ENCODE measurements around the gene PTPRA.
A peak's percentile ranks its signal among the peaks of the same experiment; 100 is the strongest.
"Not testable (repeated sequence)": the region's sequence is repeated elsewhere in the genome, so short reads cannot be mapped to it uniquely, and the experiment has no call there.

Gene PTPRA, protein sequence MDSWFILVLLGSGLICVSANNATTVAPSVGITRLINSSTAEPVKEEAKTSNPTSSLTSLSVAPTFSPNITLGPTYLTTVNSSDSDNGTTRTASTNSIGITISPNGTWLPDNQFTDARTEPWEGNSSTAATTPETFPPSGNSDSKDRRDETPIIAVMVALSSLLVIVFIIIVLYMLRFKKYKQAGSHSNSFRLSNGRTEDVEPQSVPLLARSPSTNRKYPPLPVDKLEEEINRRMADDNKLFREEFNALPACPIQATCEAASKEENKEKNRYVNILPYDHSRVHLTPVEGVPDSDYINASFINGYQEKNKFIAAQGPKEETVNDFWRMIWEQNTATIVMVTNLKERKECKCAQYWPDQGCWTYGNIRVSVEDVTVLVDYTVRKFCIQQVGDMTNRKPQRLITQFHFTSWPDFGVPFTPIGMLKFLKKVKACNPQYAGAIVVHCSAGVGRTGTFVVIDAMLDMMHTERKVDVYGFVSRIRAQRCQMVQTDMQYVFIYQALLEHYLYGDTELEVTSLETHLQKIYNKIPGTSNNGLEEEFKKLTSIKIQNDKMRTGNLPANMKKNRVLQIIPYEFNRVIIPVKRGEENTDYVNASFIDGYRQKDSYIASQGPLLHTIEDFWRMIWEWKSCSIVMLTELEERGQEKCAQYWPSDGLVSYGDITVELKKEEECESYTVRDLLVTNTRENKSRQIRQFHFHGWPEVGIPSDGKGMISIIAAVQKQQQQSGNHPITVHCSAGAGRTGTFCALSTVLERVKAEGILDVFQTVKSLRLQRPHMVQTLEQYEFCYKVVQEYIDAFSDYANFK

DNA sequence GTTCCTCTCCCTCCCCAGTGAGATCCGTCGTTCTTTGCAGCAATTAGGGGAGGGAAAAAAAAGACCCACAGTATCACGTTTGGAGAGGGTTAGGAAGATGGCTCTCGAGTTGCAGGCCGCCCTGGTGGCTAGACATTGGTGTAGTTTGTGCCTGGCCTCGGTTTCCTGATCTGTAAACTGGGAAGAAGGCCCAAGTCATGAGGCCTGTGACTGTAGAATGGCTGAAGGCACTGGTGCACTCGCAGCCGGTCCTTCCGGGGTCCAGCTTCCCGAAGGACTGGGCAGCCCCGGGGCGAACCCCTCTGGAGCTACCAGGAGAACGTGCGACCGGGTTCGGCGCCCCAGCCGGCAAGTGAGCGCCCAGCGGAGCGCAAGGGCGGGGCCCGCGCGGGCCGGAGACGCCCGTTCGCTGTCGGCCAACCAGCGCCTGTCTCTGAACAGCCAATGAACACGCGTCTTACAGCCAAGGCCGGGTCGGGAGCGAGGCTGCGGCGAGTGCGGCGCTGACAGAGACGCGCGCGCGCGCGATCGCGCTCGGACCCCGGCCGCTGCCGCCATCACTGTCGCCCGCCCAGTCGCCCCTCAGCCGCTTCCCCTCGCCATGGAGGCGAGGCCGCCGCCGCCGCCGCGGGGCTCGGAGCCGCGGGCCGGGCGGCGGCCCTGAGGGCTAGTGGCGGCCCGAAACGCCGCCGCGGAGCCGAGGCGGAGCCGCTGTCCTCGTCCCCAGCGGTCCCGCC lies at the start of gene PTPRA:
Gene PTPRA (plus strand): TSS at position 472 of the 737 bp plus-strand sequence. CDS start 90,797 bp downstream, outside the sequence.
- H3K9ac ChIP-seq (ENCODE audit: low read depth, low read length): peak within 1 kb of the TSS; percentile 96
- H3K9me3 ChIP-seq (ENCODE audit: control insufficient read depth, insufficient read depth, low read length): no peaks in the 10 kb centered on the region
- peaks cover 11% of the 10 kb centered on the region; the same call in 1 of the 2 replicates for H3K4me1 ChIP-seq (ENCODE audit: insufficient read depth, low read length)
- H3K36me3 ChIP-seq (ENCODE audit: insufficient read depth, low read length): no peaks in the 10 kb centered on the region

DNA sequence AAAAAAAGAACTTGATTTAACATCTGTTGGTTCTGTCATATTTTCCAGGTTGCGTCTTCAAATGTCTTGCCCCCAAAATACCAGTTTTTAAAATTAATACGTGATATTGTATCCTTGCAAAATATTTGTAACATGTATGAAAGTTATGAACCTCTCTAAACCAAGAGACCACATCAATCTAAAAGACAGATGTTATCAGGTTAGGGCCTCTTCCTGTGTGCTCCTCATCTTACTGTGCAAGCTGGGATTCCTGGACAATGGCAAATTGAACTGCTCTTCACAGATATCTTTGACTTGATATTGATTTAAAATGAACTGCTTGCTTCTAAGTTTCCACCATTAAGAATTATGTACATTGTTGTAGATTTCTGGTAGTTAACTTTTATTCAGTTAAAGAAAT lies 47.5 kb upstream of the PTPRA start:
- Histone ChIP-seq H3K9ac (ENCODE audit: low read depth, low read length) (no peak overlapping the region), H3K9me3 (ENCODE audit: control insufficient read depth, insufficient read depth, low read length) (no peaks in the 10 kb centered on the region), H3K36me3 (ENCODE audit: insufficient read depth, low read length) (no peaks in the 10 kb centered on the region), H3K4me1 (ENCODE audit: insufficient read depth, low read length) (no peaks in the 10 kb centered on the region)

DNA sequence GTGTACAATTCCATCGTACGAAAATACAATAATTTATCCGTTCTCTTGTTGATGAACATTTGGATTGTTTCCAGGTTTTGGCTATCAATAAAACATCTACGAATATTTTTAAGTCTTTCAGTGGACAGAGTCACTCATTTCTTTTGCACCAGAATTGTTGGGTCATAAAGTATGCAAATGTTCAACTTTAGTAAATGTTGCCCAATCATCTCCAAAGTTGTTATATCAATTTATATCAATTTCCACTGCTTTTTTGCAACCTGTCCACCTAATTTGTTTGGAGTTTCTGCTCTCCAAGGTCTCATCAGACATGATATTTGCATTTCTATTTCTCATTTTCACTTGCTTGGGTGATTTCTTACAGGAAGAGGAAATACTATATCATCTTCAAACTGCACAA lies 46.6 kb upstream of the PTPRA start:
- H3K4me1 ChIP-seq (ENCODE audit: insufficient read depth, low read length): no peaks in the 10 kb centered on the region
- no peaks in the 10 kb centered on the region for H3K36me3 ChIP-seq (ENCODE audit: insufficient read depth, low read length)
- H3K9ac ChIP-seq (ENCODE audit: low read depth, low read length): no peak overlapping the region
- H3K9me3 ChIP-seq (ENCODE audit: control insufficient read depth, insufficient read depth, low read length): no peaks in the 10 kb centered on the region

DNA sequence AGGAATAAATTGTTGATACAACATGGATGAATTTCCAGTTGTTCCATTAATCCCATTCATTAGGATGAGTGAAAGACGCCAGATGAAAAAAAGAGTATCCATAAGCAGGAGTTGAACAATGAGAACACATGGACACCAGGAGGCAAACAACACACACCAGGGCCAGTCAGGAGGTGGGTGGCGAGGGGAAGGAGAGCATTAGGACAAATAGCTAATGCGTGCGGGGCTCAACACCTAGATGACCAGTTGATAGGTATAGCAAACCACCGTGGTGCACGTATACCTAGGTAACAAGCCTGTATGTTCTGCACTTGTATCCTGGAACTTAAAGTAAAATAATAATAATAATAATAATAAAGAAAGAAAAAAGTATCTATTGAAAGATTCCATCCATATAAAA lies 43.9 kb upstream of the PTPRA start:
- Histone ChIP-seq H3K9me3 (ENCODE audit: control insufficient read depth, insufficient read depth, low read length) (no peaks in the 10 kb centered on the region), H3K36me3 (ENCODE audit: insufficient read depth, low read length) (no peaks in the 10 kb centered on the region), H3K9ac (ENCODE audit: low read depth, low read length) (no peak overlapping the region), H3K4me1 (ENCODE audit: insufficient read depth, low read length) (no peaks in the 10 kb centered on the region)

DNA sequence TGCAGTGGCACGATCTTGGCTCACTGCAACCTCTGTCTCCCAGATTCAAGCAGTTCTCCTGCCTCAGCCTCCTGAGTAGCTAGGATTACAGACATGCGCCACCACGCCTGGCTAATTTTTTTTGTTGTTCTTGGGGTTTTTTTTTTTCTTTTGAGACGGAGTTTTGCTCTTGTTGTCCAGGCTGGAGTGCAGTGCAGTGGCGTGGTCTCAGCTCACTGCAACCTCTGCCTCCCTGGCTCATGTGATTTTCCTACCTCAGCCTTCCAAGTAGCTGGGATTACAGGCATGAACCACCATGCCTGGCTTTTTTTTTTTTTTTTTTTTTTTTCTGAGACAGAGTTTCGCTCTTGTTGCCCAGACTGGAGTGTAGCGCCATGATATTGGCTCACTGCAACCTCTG lies 42.1 kb upstream of the PTPRA start:
- H3K4me1 ChIP-seq (ENCODE audit: insufficient read depth, low read length); H3K9me3 ChIP-seq (ENCODE audit: control insufficient read depth, insufficient read depth, low read length); H3K36me3 ChIP-seq (ENCODE audit: insufficient read depth, low read length); H3K9ac ChIP-seq (ENCODE audit: low read depth, low read length): not testable (repeated sequence)

DNA sequence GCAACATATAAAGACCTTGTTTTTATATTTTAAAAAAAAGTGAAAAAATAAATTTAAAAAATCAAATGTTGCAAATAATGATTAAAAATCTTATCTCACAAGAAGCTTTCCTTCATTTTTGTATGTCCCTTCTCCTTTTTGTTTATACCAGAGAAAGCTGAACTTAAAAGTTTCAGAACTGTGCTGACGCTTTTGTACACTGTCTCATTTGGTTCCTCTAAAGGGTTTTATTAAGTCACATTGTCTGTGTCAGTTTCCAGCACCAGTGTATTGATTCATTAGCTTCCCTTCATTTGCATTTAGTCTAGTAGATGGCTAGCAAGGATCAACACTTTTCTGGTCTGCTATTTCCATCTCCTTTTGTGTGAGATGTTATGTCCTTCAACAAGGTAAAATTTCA lies 39.5 kb upstream of the PTPRA start:
- Histone ChIP-seq H3K9ac (ENCODE audit: low read depth, low read length) (no peak overlapping the region), H3K9me3 (ENCODE audit: control insufficient read depth, insufficient read depth, low read length) (no peaks in the 10 kb centered on the region), H3K36me3 (ENCODE audit: insufficient read depth, low read length) (no peaks in the 10 kb centered on the region; the same call in 1 of the 2 replicates), H3K4me1 (ENCODE audit: insufficient read depth, low read length) (no peaks in the 10 kb centered on the region)

DNA sequence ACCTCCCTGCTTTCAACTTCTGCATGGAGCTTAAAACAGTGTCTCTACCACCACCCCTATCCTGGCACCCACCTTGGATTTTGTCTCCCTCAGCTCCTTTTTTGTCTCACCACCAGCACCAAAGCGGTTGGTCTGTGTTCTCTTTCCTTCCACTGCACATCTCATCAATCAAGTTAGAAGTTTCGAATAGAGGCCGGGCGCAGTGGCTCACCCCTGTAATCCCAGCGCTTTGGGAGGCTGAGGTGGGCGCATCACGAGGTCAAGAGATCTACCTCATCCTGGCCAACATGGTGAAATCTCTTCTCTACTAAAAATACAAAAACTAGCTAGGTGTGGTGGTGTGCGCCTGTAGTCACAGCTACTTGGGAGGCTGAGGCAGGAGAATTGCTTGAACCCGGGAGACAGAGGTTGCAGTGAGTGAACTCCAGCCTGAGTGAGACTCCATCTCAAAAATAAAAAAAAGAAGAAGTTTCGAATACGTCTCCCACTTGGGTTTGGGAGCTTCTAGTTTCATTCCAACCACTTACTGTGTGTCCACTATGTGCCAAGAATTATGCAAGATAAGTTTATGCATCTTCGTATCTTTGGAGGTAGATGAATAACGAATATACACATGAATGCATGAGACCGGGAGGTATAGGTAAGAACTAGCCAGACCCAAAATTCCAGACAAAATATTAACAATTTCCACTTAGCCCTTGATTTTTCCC lies 38.7 kb upstream of the PTPRA start:
- Histone ChIP-seq H3K4me1 (ENCODE audit: insufficient read depth, low read length) (no peaks in the 10 kb centered on the region), H3K9ac (ENCODE audit: low read depth, low read length) (no peak overlapping the region), H3K36me3 (ENCODE audit: insufficient read depth, low read length) (no peaks in the 10 kb centered on the region; the same call in 1 of the 2 replicates), H3K9me3 (ENCODE audit: control insufficient read depth, insufficient read depth, low read length) (no peaks in the 10 kb centered on the region)

DNA sequence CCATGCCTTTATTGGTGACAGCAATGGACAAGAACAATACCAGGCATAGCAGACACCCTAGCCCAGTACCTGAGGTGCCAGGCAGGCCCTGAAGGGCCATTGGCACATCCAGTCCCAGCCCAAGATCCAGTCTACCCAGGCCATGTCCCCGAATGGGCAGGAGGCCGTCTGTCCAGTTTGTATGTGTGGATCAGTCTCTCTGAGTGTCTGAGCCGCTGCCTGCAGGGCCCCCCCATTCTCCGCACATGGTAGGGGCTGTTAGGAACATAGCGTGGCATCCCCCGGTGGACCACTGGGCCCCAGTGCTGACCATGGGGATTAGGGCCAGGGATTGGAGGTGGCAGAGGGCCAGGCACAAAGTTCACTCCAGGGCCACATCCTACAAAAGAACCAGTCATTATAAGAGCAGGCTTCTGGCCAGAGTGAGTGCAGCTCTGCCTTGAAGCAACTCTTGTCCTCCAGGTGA lies 37.9 kb upstream of the PTPRA start:
- no peaks in the 10 kb centered on the region for H3K4me1 ChIP-seq (ENCODE audit: insufficient read depth, low read length)
- no peaks in the 10 kb centered on the region for H3K9me3 ChIP-seq (ENCODE audit: control insufficient read depth, insufficient read depth, low read length)
- H3K36me3 ChIP-seq (ENCODE audit: insufficient read depth, low read length): no peaks in the 10 kb centered on the region; the same call in 1 of the 2 replicates
- no peak overlapping the region for H3K9ac ChIP-seq (ENCODE audit: low read depth, low read length)

DNA sequence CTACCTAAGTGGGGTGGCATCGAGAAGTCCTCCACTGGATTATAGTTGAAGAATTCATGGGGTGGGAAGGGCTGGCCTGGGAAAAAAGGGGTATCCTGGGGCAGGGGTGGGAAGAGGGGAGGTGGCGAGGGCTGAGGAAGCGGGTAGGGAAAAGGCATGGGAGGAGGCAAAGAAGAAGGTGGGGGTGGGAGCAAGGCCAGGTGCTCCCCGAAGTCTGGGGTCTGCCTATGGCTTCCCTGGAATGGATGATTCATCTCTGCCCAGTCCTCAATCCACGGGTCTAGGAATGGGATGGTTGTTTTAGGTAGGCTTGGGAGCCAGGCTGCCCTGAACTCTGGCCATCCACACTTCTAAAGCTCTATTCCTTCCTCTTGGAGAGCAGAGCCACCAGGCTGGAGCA lies 37.2 kb upstream of the PTPRA start:
- no peaks in the 10 kb centered on the region; the same call in 1 of the 2 replicates for H3K36me3 ChIP-seq (ENCODE audit: insufficient read depth, low read length)
- H3K4me1 ChIP-seq (ENCODE audit: insufficient read depth, low read length): no peaks in the 10 kb centered on the region
- H3K9ac ChIP-seq (ENCODE audit: low read depth, low read length): no peak overlapping the region
- H3K9me3 ChIP-seq (ENCODE audit: control insufficient read depth, insufficient read depth, low read length): no peaks in the 10 kb centered on the region

DNA sequence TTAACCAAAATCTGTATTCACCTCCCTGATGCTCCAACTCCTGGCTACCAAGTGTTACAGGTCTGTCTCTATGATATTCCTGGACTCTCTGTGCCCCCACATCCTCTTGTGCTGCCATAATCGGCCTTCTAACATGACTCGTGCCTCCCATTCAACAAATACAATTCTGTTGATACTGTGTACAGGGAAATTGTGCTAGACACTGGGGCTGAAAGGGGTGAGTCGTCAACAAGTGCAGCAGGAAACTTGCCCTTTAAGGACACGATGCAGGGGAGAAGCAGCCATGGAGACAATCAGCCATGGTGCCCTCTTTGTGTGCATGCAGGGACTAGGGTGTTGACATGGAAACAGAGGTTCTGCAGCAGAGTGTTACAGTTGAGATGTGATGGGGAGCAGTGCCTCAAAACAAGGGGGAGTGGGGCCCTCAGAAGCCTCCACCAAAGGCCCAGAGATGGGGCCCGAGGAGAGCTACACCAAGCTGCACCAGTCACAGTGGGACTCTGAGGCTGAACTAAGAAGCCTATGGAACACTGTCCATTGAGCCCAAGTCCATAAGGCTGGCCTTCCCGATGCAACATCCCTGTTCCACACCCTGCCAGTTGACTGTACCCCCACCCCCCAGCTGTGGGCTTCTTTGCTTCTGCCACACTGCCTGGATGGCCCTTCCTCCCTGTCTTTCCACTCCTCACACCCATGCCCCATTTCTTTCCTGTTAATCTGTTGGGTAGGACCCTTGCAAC lies 35.9 kb upstream of the PTPRA start:
- no peak overlapping the region for H3K9ac ChIP-seq (ENCODE audit: low read depth, low read length)
- H3K9me3 ChIP-seq (ENCODE audit: control insufficient read depth, insufficient read depth, low read length): no peaks in the 10 kb centered on the region
- no peaks in the 10 kb centered on the region; the same call in 1 of the 2 replicates for H3K36me3 ChIP-seq (ENCODE audit: insufficient read depth, low read length)
- no peaks in the 10 kb centered on the region for H3K4me1 ChIP-seq (ENCODE audit: insufficient read depth, low read length)

DNA sequence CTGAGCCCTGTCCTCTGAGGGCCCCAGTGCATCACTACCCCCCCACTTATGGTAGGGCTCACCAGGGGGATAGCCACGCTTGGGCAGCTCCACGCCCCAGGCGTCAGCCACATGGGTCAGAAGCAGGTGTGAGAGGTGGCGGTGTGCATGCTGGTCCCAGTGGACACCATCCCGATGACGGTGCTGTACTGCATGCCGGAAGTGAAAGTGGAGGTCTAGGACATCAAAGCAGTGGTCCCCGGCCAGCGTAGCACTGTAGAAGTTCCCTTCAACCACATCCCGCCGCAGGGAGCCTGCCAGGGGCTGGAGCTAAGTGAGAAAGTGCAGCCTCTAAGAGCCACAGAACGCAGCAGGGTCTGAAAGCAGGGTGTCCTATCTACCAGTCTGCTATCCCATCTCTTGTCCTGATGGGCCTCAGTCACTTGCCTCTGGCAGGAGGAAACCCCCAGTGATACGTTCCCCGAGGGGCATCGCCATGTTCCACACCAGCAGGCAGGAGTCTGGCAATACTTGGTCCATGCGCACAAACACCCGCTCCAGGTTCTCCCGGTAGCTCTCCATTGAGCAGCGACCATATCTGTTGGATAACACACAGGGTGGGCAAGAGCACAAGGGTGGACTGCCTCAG lies 35.0 kb upstream of the PTPRA start:
- Histone ChIP-seq H3K9me3 (ENCODE audit: control insufficient read depth, insufficient read depth, low read length) (no peaks in the 10 kb centered on the region), H3K36me3 (ENCODE audit: insufficient read depth, low read length) (no peaks in the 10 kb centered on the region; the same call in 1 of the 2 replicates), H3K4me1 (ENCODE audit: insufficient read depth, low read length) (no peaks in the 10 kb centered on the region), H3K9ac (ENCODE audit: low read depth, low read length) (no peak overlapping the region)

DNA sequence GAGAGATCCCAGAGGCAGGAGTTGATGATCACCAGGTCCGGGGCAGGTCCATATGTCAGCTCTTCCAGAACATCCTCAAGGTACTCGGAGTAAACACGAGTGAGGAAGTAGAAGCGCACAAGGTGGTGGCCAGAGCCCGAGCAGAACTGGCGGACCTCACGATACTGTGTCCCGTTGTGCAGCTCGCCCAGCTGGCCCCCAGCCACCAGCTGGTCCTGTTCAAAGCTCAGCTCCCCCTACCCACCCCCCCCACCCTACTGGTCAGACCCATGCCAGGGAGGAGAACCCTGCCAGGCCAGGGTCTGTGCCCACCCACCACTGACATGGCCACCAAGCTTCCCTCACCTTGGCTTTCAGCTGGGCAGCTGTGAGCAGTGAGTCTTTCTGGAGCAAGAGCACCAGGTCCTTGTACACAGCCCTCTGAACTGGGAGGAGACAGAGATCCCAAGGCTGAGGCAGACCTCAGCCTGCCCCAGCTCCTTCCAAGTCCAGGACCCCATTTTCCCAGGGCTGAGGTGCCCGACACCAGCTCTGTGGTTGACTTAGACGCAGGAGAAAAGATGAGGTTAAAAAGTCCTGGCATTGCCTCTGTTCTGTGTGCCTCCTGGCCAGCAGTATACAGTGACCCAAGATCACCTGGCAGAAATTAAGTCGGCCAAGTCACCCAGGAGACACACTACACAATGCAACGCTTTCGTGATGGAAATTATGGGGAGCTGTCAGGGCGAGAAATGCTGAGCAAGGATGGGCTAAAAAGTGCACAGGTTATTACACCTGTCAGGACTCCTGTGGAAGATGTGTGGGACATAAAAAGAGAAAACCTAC lies 34.2 kb upstream of the PTPRA start:
- H3K4me1 ChIP-seq (ENCODE audit: insufficient read depth, low read length): no peaks in the 10 kb centered on the region
- no peak overlapping the region for H3K9ac ChIP-seq (ENCODE audit: low read depth, low read length)
- no peaks in the 10 kb centered on the region; the same call in 1 of the 2 replicates for H3K36me3 ChIP-seq (ENCODE audit: insufficient read depth, low read length)
- no peaks in the 10 kb centered on the region for H3K9me3 ChIP-seq (ENCODE audit: control insufficient read depth, insufficient read depth, low read length)
